Heart right ventricle (tissue), 16 donors: Measurements from ENCODE around the gene SIGLEC14. TPM values are rescaled to one million over a fixed set of nuclear protein-coding genes. Genes with fewer than 3 reads are reported as not detected.

Source experiments
- ATAC-seq, 8 donors: fragments of 200-7000 bp; cut with Tn5 transposase; one replicate each; pipeline ENCODE4 v1.9.1; 2020; ENCODE audit warnings: mild to moderate bottlenecking in 8 of 8, moderate library complexity in 8 of 8, moderate number of reproducible peaks in 1 of 8
- DNase-seq, 2 donors: peaks; one replicate each; pipeline ENCODE4 v3.0.0-alpha.2; 2020
- H3K27ac ChIP-seq, 10 donors: fragments of 200-600 bp; sonication (generic) in 2 of 10; one replicate each; pipeline versions ENCODE4 v1.5.0 to v1.8.0; 2020 to 2022; ENCODE audit warnings: mild to moderate bottlenecking in 3 of 10
- H3K27me3 ChIP-seq, 7 donors: fragments of 200-600 bp; one replicate each; pipeline ENCODE4 v1.8.0; 2021 to 2022; ENCODE audit warnings: mild to moderate bottlenecking in 2 of 7
- H3K36me3 ChIP-seq, 9 donors: fragments of 200-600 bp; sonication (generic) in 1 of 9; one replicate each; pipeline versions ENCODE4 v1.5.0 to v1.8.0; 2020 to 2022; ENCODE audit warnings: mild to moderate bottlenecking in 2 of 9
- H3K4me1 ChIP-seq, 9 donors: fragments of 200-600 bp; sonication (generic) in 1 of 9; one replicate each; pipeline versions ENCODE4 v1.5.0 to v1.8.0; 2020 to 2022; ENCODE audit warnings: mild to moderate bottlenecking in 4 of 9
- H3K4me3 ChIP-seq, 10 donors: fragments of 200-600 bp; sonication (generic) in 2 of 10; one replicate each; pipeline versions ENCODE4 v1.5.0 to v1.8.0; 2020 to 2022; ENCODE audit warnings: mild to moderate bottlenecking in 7 of 10, moderate library complexity in 2 of 10
- H3K9me3 ChIP-seq, 11 donors: fragments of 200-600 bp in 10 of 11; sonication (generic) in 2 of 11; one replicate each; pipeline versions ENCODE4 v1.5.0 to v1.8.0; 2013 to 2022; ENCODE audit warnings: mild to moderate bottlenecking in 2 of 11, control low read depth in 1 of 11, moderate library complexity in 1 of 11
- CTCF ChIP-seq, 9 donors: fragments of 200-600 bp; sonication (generic) in 2 of 9; IDR thresholded peaks; one replicate each; pipeline versions ENCODE4 v1.5.0 to v1.8.0; 2021 to 2022; ENCODE audit warnings: antibody characterized with exemption in 9 of 9, mild to moderate bottlenecking in 5 of 9, moderate library complexity in 1 of 9
- WGBS, 2 donors: extraction: QIAGEN DNeasy Blood & Tissue Kit; methylation state at CpG; one replicate each; pipeline ENCODE4 v1.1.7; 2013; ENCODE audit warnings: inconsistent platforms in 1 of 2; 5-methylcytosine and 5-hydroxymethylcytosine counted together
- intact Hi-C, 10 donors: fragments of 100-400 bp; cut with DNase I; formaldehyde crosslinking; loops; one replicate each; pipeline versions ENCODE4 v1.11.1 to v1.14.2; 2022
- polyA plus RNA-seq, 2 donors: library from polyadenylated mRNA; stranded (reverse); fragments of 200-250 nt; gene quantifications; one replicate each; pipeline ENCODE4 v1.2.3, GENCODE V29; 2013
- total RNA-seq, 10 donors: library from RNA; stranded (reverse); fragmentation: NEBNext Ultra II Directional in 3 of 10; extraction: Animal tissue kit (Norgen Biotek cat#: 25700) in 3 of 10; gene quantifications; one replicate each; pipeline versions ENCODE4 v1.2.1 to v1.2.4, GENCODE V29; 2021 to 2023
- donor health status: Arrhythmogenic right ventricular cardiomyopathy.
- donor health status: ischemic (EF 13 %, LVEDD 7.1; RV severe dilation, severe dysfunction).
- donor health status: healthy with polysubstance abuse.
- donor health status: DM: no; HTN: yes; CAD: no.
- donor health status: DM: no; HTN: no; CAD: no.
- donor health status: ischemic (EF 25% LVEDD 6.9; RV normal size, moderate dysfunction).
- donor health status: ischemic (EF 25% LVEDD 5.7; RV mildly dilated, moderate dysfunction).
- donor health status: healthy.
- donor health status: DM: yes; HTN: yes; CAD: no.
- donor health status: Ischemic cardiomyopathy.
- donor health status: ischemic (EF 35%, LVEDD 5.7; RV mildly dilated, moderate dysfunction).
- donor health status: nonischemic (EF 11% LVEDD 7.7; RV severe dilation, severe dysfunction).
- donor health status: DM: yes; HTN: yes; CAD: no.
- donor health status: PGD.
- donor health status: ischemic (EF 29% LVEDD 5.4; RV normal size, mild dysfunction).
- donor health status: nonischemic (EF 23%, LVEDD 6.1; RV moderate dilation, normal function).

The SIGLEC14 gene
- total and polyA plus RNA-seq, 12 donors, result 0.37 to 9.6 (median 1.2) TPM; not detected in 1

- H3K9me3 ChIP-seq, result no peaks in the 10 kb centered on the region
Observed at GRCh38 chr19:51598159-51598915, 48.3 kb downstream of the SIGLEC14 start.

GRCh38 chr19:51595190-51596175, 51.1 kb downstream of the SIGLEC14 start:
- peak overlapping the region in 5 of 10 donors; percentile 70 to 81 (median 76) for H3K4me3 ChIP-seq
- H3K27ac ChIP-seq, result no peak overlapping the region
- DNase-seq (no peak), ATAC-seq (no peak)
- H3K9me3 ChIP-seq, result no peaks in the 10 kb centered on the region
- intact Hi-C loops, result loop anchor here in 4 of 10 donors (5.0 to 10.0 kb wide), 2 partner anchors 488 to 491 kb away; partner anchors contain the start of gene CTU1 (in 4 of the 4)
- H3K27me3 ChIP-seq, result peaks cover 0 to 32% (median 25%) of the 10 kb centered on the region in 7 donors
- no peak for TF ChIP-seq CTCF (IDR thresholded peaks at IDR 0.05)
- peaks cover 0 to 17% (median 14%) of the 10 kb centered on the region in 9 donors for H3K4me1 ChIP-seq
- WGBS, 2 donors, result 71 to 88% methylated on average over 8 of the region's 8 CpGs
- H3K36me3 ChIP-seq, result no peaks in the 10 kb centered on the region

More at GRCh38 chr19:51598159-51598915, 48.3 kb downstream of the SIGLEC14 start:
- DNase-seq, result no peak
- peaks cover 0 to 51% (median 39%) of the 10 kb centered on the region in 7 donors for H3K27me3 ChIP-seq
- TF ChIP-seq CTCF (IDR thresholded peaks at IDR 0.05), result no peak
- peaks cover 0 to 15% (median 11%) of the 10 kb centered on the region in 9 donors for H3K4me1 ChIP-seq
- ATAC-seq, result no peak
- intact Hi-C loops, result loop anchor here in 4 of 10 donors (5.0 to 10.0 kb wide), 2 partner anchors 491 to 494 kb away; partner anchors contain the start of gene CTU1 (in 4 of the 4)
- H3K27ac ChIP-seq, result no peak overlapping the region
- 95 to 96% methylated on average over 31 of the region's 31 CpGs for WGBS, 2 donors
- no peak overlapping the region for H3K4me3 ChIP-seq
- H3K36me3 ChIP-seq, result no peaks in the 10 kb centered on the region

- no peak for DNase-seq
- TF ChIP-seq CTCF (IDR thresholded peaks at IDR 0.05), result no peak
- whole genome bisulfite sequencing, 2 donors, result 15 to 26% methylated on average over 6 of the region's 6 CpGs
- peak overlapping the region in 7 of 10 donors; percentile 7 to 81 (median 33) for H3K27ac ChIP-seq
- H3K4me3 ChIP-seq, result peak overlapping the region; percentile 36 to 84 (median 71)
- no peaks in the 10 kb centered on the region for H3K36me3 ChIP-seq
- ATAC-seq, result peak in 7 of 8 donors; percentile 7 to 36 (median 18)
- H3K27me3 ChIP-seq, result peaks cover 0 to 25% (median 19%) of the 10 kb centered on the region in 7 donors
- intact Hi-C loops, result loop anchor here in 5 of 10 donors (1.0 to 10.0 kb wide), 3 partner anchors 23 to 490 kb away; partner anchors contain the start of genes CTU1 (in 4 of the 5) and ZNF175 (in 3 of the 5)
- H3K4me1 ChIP-seq, result peaks cover 0 to 17% (median 14%) of the 10 kb centered on the region in 9 donors
- no peaks in the 10 kb centered on the region for H3K9me3 ChIP-seq
Observed at GRCh38 chr19:51594774-51595109, 51.9 kb downstream of the SIGLEC14 start.
